HG03175 (cell line): ENCODE results near the gene DCN.

Source experiments
- ATAC-seq: cut with Tn5 transposase; IDR thresholded peaks from one replicate; pipeline ENCODE4 v1.9.1; 2021; ENCODE audit warnings: mild to moderate bottlenecking, moderate library complexity; ENCODE audit not compliant: unreplicated experiment

Gene DCN

GRCh38 chr12:91188778-91189177, 6.2 kb upstream of the DCN start:
- ATAC-seq = no peak

- ATAC-seq = no peak
Observed at GRCh38 chr12:91186156-91186555, 3.5 kb upstream of the DCN start.

- no peak for ATAC-seq
Observed at GRCh38 chr12:91185421-91185820, 2.8 kb upstream of the DCN start.

GRCh38 chr12:91183551-91183950, 934 bp upstream of the DCN start:
- no peak for ATAC-seq

GRCh38 chr12:91180582-91181395, 1.8 kb downstream of the DCN start:
- no peak for ATAC-seq

- no peak for ATAC-seq
Observed at GRCh38 chr12:91179966-91180561, 2.6 kb downstream of the DCN start.

- no peak for ATAC-seq
Observed at GRCh38 chr12:91179315-91179714, 3.3 kb downstream of the DCN start.

- ATAC-seq = no peak
Observed at GRCh38 chr12:91178781-91179180, 3.8 kb downstream of the DCN start.

- no peak for ATAC-seq
Observed at GRCh38 chr12:91178139-91178561, 4.5 kb downstream of the DCN start.

- no peak for ATAC-seq
Observed at GRCh38 chr12:91177381-91177780, 5.2 kb downstream of the DCN start.

GRCh38 chr12:91176915-91177314, 5.7 kb downstream of the DCN start:
- no peak for ATAC-seq

GRCh38 chr12:91176358-91176757, 6.3 kb downstream of the DCN start:
- ATAC-seq = no peak

GRCh38 chr12:91173124-91173523, 9.5 kb downstream of the DCN start:
- no peak for ATAC-seq

GRCh38 chr12:91172096-91172495, 10.5 kb downstream of the DCN start:
- ATAC-seq = no peak

- no peak for ATAC-seq
Observed at GRCh38 chr12:91171476-91171875, 11.1 kb downstream of the DCN start.

GRCh38 chr12:91163116-91163515, 19.5 kb downstream of the DCN start:
- no peak for ATAC-seq

GRCh38 chr12:91161009-91161408, 21.6 kb downstream of the DCN start:
- ATAC-seq = no peak

- no peak for ATAC-seq
Observed at GRCh38 chr12:91155990-91156389, 26.6 kb downstream of the DCN start.

GRCh38 chr12:91154131-91154530, 28.5 kb downstream of the DCN start:
- no peak for ATAC-seq

- no peak for ATAC-seq
Observed at GRCh38 chr12:91144053-91144452, 38.6 kb downstream of the DCN start.

GRCh38 chr12:91143206-91143605, 39.4 kb downstream of the DCN start:
- no peak for ATAC-seq

- no peak for ATAC-seq
Observed at GRCh38 chr12:91142221-91142631, 40.4 kb downstream of the DCN start.
